Colonic mucosa (tissue), 4 donors: ENCODE measurements around the gene ZNF282. TPM values are rescaled to one million over a fixed set of nuclear protein-coding genes. Genes with fewer than 3 reads are reported as not detected.

Experiments used
- DNase-seq: peaks from one replicate; pipeline ENCODE4 v3.0.0-alpha.2; 2020
- H3K27ac ChIP-seq: fragments of 200-600 bp; one replicate; pipeline ENCODE4 v1.8.0; 2021
- H3K27me3 ChIP-seq: fragments of 200-600 bp; one replicate; pipeline ENCODE4 v1.8.0; 2021
- H3K36me3 ChIP-seq: fragments of 200-600 bp; one replicate; pipeline ENCODE4 v1.8.0; 2021
- H3K4me1 ChIP-seq: fragments of 200-600 bp; one replicate; pipeline ENCODE4 v1.8.0; 2021; ENCODE audit warnings: mild to moderate bottlenecking
- H3K4me3 ChIP-seq: fragments of 200-600 bp; one replicate; pipeline ENCODE4 v1.8.0; 2021
- H3K9ac ChIP-seq, 2 donors: one replicate each; pipeline ENCODE4 v1.7.0; 2013; ENCODE audit warnings: control low read depth in 2 of 2, low read depth in 2 of 2, low read length in 2 of 2
- H3K9me3 ChIP-seq: fragments of 200-600 bp; one replicate; pipeline ENCODE4 v1.8.0; 2021
- CTCF ChIP-seq: fragments of 200-600 bp; IDR thresholded peaks from one replicate; pipeline ENCODE4 v1.8.0; 2022; ENCODE audit warnings: antibody characterized with exemption, mild to moderate bottlenecking
- intact Hi-C: fragments of 100-400 bp; cut with DNase I; formaldehyde crosslinking; loops from one replicate; pipeline ENCODE4 v1.14.1; 2022
- total RNA-seq, 2 donors: library from RNA; stranded (reverse); fragmentation: NEBNext Ultra II Directional in 1 of 2; extraction: Animal tissue kit (Norgen Biotek cat#: 25700) in 1 of 2; gene quantifications; one replicate each; pipeline ENCODE4 v1.2.1, GENCODE V29; 2021
- donor health status: healthy.
- donor health status: DM: no; HTN: no; CAD: no.
- donor health status: DM: no; HTN: no; CAD: no.

The ZNF282 gene
- 10 to 100 TPM; 24.1 to 31.5 TPM for total RNA-seq

- DNase-seq = peak; percentile 92
- Histone ChIP-seq H3K9ac (peak within 1 kb of the TSS; percentile 73 to 85), H3K36me3 (peaks cover 12% of the 10 kb centered on the region), H3K4me1 (peaks cover 7% of the 10 kb centered on the region), H3K4me3 (peak within 1 kb of the TSS; percentile 73), H3K27me3 (no peaks in the 10 kb centered on the region), H3K9me3 (no peaks in the 10 kb centered on the region), H3K27ac (peak within 1 kb of the TSS; percentile 97)
- intact Hi-C loops = loop anchor here (5.0 kb wide), 1 partner anchor 47 kb away; no protein-coding TSS in a partner anchor
- peak; percentile 58 for TF ChIP-seq CTCF
Observed at GRCh38 chr7:149195180-149196150, at the start of gene ZNF282. Gene ZNF282 (plus strand): TSS chr7:149195546. CDS start chr7:149195590, 44 bp downstream.

- TF ChIP-seq CTCF = peak; percentile 45
- peak within 1 kb of the TSS; percentile 93 for H3K4me3 ChIP-seq
- DNase-seq = peak; percentile 74
- H3K27ac ChIP-seq = peak within 1 kb of the TSS; percentile 89
- intact Hi-C loops = no loop called here
- H3K4me1 ChIP-seq = no peaks in the 10 kb centered on the region
- no peaks in the 10 kb centered on the region for H3K9me3 ChIP-seq
- peak within 1 kb of the TSS; percentile 81 to 95 for H3K9ac ChIP-seq
- no peaks in the 10 kb centered on the region for H3K27me3 ChIP-seq
- no peaks in the 10 kb centered on the region for H3K36me3 ChIP-seq
Observed at GRCh38 chr7:149147072-149147751, 48.1 kb upstream of the ZNF282 start, which contains the start of gene ZNF398. Gene ZNF398 (plus strand): TSS chr7:149147453. CDS start chr7:149147743, 290 bp downstream.

- no peaks in the 10 kb centered on the region for H3K4me1 ChIP-seq
- intact Hi-C loops = no loop called here
Observed at GRCh38 chr7:149147752-149148653, 47.3 kb upstream of the ZNF282 start.

GRCh38 chr7:149150981-149151380 lies 44.4 kb upstream of the ZNF282 start:
- H3K9me3 ChIP-seq = no peaks in the 10 kb centered on the region
- H3K36me3 ChIP-seq = no peaks in the 10 kb centered on the region
- intact Hi-C loops = no loop called here
- TF ChIP-seq CTCF = no peak
- no peaks in the 10 kb centered on the region for H3K27me3 ChIP-seq
- no peak overlapping the region for H3K9ac ChIP-seq
- no peaks in the 10 kb centered on the region for H3K4me1 ChIP-seq
- no peak for DNase-seq
- H3K27ac ChIP-seq = no peak overlapping the region
- no peak overlapping the region for H3K4me3 ChIP-seq

More at GRCh38 chr7:149147752-149148653, 47.3 kb upstream of the ZNF282 start:
- peak; percentile 49 for DNase-seq
- H3K9me3 ChIP-seq = no peaks in the 10 kb centered on the region
- peak overlapping the region; percentile 81 to 95 for H3K9ac ChIP-seq
- no peaks in the 10 kb centered on the region for H3K27me3 ChIP-seq
- H3K36me3 ChIP-seq = no peaks in the 10 kb centered on the region
- H3K27ac ChIP-seq = peak overlapping the region; percentile 89
- peak overlapping the region; percentile 93 for H3K4me3 ChIP-seq
- TF ChIP-seq CTCF = no peak
